Activated CD4-positive, alpha-beta T cell treated with anti-CD3 and anti-CD28 coated beads, Interleukin-2, amount 50 U/mL, for 24 hours (primary cell): ENCODE results near the gene CAD.

Experiments used
- DNase-seq, 2 donors: peaks; one replicate each; pipeline ENCODE4 v3.0.0-alpha.2; 2020; ENCODE audit warnings: low read depth in 1 of 2, low spot score in 1 of 2

The CAD gene

DNA sequence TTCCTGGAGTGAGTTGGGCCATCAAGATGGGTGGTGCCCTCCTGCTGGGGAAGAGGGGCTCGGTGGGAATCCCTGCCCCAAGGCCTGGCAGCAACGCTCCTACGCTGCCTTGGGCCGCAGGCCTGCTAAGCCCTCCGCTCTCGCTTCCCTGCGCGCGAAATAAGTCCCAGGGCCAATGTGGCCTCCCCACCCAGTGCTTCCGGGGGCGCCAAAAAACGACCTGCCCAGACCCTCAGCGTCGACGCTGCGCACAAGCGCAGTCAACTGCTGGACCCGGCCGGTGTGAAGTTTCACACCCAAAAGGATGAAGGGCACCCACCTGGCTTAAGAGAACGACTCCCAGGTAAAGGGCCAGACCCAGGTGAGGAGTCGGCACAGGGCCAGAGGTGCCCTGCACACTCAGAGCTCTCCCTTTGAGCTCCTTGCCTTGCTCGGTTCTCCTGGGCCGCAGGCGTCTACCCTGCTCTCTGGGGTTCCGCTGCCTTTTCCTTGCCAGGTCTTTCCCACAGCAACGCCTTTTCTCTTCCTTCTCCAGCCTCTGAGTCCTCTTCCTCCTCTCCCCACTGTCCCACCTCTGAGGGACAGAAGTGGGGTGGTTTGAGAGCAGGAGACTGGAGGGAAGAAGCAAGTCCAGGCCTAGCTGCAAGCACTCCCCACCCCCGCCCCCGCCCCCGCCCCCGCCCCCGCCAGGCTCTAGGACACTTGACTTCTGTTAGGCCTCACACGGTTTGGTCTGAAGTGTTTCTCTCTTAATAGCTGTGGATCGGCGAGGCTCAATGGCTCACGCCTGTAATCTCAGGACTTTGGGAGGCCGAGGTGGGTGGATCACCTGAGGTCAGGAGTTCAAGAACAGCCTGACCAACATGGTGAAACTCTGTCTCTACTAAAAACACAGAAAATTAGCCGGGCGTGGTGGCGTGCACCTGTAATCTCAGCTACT is 58.3 kb downstream of the CAD start, which contains the start of gene DNAJC5G:
Gene DNAJC5G (plus strand): TSS at position 223 of the 940 bp plus-strand sequence. CDS start 1,296 bp downstream, outside the sequence.
- no peak for DNase-seq

DNA sequence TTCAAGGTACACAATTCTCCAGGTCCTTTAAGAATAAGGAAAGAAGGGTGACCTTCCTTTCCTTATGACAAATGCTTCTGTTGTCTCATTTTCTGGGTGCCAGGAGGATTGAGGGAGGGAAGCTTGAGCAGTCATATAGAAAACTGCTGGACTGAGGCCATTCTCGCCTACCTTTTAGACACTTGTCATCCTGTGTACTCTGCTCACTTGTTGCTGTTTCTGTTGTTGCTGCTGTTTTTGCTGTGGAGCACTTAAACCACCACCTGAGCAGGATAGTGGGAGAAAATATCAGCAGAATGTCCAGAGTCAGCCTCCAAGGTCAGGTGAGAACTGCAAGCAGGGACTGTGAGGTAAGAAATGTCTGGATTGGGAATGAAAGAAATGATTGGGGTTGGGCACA is 60.8 kb downstream of the CAD start:
- DNase-seq = no peak

DNA sequence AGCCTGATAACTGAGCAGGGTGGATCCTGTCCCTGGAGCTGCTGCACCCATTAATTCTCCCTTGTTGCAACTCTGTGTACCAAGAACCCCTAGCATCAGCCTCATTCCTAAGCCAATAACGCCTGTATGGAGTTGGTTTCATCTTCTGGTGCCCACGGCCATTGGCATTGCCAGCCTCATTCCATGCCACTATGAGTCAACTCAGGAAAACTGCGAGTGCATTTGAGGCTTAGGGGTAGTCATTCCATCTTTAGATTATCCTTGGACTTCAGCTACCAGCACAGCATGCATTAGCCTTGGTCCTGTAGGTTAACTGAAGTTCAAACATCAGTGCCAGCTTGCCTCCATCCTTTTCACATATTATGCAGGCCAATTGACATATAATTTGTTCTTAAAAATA is 63.7 kb downstream of the CAD start:
- no peak for DNase-seq

DNA sequence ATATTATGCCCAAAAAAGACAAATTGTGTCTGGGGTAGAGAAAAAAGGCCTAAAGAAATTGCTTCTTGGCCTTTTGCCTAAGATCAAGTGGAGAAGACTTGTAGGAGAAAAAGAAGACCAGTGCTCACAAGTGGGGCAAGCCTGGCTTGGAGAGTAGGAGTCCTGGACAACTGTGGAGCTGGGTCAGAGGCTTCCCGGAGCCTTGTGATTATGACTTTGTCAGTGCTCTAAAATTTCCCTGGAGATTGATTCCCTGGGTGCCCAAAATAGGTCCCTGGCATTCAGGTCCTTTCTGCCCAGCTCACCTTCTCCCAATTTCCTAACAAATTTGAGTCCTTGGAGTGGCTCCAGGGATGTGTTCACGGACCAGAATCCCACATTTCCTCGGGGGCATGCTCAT is 64.3 kb downstream of the CAD start:
- DNase-seq = no peak

DNA sequence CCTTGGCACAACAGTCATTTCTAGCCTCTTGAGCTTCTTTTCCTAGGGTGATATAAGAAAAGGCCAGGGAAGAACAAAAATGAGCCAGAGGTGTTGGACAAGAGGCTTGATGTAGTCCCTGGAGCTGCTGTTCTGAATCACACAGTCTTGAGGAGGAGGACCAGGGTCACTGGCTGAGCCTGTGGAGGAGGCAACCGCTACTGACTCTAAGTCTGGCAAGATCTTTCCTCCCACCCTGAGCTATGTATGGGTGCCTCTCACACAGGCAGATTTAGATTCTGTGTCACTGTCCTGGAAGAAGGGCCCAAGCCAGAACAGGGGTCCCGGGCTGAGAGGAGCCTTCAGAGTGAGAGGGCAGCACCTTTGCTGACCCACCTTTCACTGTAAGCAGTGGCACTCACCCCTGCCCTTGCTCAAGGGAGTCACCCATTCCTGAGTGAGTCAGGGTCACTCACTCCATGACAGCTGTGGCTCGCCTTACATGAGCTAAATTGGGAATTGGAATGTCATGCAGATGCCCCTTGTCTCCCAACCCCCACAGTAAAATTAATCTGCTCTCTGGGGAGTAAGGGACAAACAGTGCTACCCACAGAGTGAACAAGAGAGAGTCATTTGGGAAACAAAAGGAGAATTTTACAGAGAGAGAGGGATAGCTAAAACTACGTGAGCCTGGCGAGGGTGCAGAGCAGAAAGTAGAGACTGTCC is 64.8 kb downstream of the CAD start, which contains the start of gene TRIM54:
Gene TRIM54 (plus strand): TSS at position 575 of the 705 bp plus-strand sequence. CDS start 303 bp downstream, outside the sequence.
- no peak for DNase-seq

DNA sequence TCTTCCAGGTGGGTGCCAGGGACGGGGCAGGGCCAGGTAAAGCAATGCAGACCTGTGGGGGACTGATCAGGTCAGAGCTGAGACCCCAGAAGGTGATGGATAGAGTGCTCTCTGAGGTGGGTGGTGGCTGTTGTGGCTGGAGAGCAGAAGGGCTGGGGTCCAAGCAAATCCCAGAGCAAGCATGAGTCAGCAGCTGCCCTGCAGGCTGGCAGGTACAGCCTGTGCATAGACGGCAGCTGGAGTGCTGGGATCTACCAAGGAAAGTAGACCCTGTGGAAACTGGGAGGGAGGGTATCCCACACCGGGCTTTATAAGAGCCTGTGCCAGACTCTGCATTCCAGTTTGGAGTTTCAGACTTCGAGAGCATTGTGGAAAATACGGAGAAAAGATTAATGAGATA is 65.7 kb downstream of the CAD start:
- no peak for DNase-seq

DNA sequence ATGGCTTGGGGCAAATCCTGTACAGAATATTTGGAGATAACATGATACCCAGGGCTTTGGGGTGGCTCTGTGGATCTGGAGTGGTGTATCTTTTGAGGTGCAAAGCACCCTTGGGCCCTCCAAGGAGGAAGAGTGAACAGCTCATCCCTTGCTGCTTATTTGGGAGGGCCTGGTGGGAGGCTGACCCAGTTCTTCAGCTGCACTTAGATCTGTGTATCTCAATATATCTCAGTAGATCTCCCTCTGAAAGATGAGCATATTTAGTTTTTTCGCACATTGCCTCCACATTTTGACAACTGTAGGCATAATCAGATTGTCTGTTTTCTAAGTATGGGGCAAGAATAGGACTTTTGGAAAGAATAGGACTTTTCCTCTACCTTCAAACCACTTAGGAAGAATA is 67.8 kb downstream of the CAD start:
- no peak for DNase-seq

DNA sequence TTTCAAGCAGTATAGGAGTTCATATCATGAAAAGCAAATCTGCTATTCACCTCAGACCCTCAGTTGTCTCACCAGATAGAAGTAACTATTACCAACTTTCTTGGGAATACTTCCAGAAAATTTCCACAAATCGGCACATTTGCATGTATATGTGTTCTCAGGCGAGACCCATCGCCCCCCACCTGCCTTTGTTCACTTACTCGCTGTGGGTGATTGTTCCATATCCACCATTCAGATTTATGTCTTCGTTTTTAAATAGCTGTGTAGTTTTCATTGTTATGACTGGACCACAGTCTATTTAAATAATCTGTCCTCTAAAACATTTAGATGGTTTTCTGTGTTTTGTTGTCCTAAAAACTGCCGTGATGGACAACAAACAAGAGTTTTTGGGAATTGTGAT is 68.3 kb downstream of the CAD start:
- DNase-seq = no peak

DNA sequence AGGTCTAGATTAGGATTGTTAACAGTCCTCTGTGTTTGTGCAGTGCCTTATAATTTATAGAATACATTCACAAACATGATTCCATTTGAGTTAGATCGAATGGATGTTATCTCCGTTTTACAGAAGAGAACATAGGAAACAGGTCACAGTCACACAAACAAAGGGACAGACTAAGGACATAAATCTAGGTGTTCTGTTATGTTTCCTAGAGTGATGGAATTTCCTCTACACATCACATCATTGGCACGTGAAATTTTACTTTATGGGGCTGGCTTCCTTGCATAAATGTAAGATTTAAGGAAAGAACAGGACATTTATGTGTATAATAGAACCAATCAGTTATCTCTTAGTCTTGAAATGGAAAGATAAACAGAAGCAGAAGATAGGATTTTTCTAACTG is 71.4 kb downstream of the CAD start:
- DNase-seq = no peak

DNA sequence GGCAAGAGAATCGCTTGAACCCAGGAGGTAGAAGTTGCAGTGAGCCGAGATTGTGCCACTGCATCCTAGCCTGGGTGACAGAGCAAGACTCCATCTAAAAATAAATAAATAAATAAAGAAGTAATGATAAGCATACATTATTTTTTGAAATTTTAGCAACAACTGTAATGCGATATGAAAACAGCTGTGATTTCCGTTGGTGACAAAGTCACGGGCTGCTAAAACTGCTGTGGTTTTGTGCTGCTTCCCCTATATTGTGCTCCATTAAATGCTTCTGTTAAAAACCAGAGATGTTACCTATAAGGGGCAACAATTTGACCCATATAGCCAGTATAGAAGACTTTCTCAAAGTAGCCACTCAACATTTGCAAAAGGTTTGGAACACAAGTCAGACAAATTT is 73.4 kb downstream of the CAD start:
- DNase-seq = no peak

DNA sequence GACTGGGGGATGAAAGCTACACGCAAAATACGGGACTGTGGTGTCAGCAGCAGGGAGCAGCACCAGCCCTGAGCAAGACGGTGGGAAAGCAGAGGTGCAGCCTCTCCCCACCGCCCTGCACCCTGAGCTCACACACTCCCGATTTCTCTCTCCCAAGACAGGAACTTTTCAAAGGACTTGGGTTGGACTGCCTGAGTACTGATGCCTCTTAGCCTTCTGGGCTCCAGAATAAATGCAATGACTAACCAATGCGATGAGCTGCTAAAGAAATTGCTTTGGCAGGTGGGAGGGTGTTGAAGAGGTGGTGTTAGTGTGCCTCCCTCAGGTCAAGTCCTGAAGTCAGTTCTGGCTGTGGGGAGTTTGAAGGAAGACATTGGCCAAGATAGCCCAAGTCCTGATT is 74.7 kb downstream of the CAD start:
- DNase-seq = no peak
